ENCODE data around the gene NEAT1. TPM values are rescaled to one million over a fixed set of nuclear protein-coding genes. Genes with fewer than 3 reads are reported as not detected.

The NEAT1 gene
- total RNA-seq, 1 experiment from 2014 or later = 564 TPM

DNA sequence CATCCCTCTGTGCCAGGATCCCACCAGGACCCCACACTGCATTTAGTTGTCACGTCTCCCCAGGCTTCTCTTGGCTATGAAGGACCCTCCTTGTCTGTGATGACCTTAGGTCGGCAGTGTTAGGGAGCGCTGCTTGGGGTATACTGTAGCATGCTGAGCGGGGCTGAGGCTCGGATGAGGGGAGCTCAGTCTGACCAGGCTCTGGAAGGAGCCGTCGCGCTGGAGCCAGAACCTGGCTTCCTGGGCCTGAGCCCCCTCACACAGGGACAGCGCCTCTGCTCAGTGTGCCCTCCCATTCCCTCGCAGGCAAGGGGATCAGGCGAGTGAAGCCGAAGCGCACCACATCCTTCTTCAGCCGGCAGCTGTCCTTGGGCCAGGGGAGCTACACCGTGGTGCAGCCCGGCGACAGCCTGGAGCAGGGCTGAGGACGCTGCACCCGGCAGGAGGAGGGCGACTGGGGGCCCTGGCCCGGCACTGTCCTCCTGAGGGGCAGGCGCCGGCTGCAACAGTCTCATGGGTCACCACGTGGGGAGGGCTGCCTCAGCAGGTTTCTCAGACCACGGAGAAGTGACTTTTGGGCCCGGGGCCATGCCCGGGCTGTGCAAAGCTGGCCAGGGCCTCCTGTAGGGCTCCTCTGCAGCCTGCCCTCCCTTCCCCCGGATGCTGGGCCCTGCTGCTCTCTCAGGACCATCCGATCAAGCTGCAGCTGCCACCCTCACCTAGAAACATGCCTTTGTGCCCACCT is 11.5 kb upstream of the NEAT1 start:
- CTCF ChIA-PET = no interaction called here
- intact Hi-C loops (cut with micrococcal nuclease) = no loop called here
- no peak overlapping the region for H3K4me3 ChIP-seq (replicated peaks in 1 of 2; ENCODE audit: low read depth in 1 of 2, low read length in 2 of 2)
- H2AFZ ChIP-seq (ENCODE audit: low read depth, low read length, poor library complexity, severe bottlenecking) = no peak overlapping the region
- RAD21 ChIA-PET (ENCODE audit: low non-redundant PET in 1 of 2, low total read pairs in 2 of 2, uncharacterized antibody in 2 of 2, unreplicated experiment in 2 of 2) = no interaction called here
- BruUV-seq (replicated peaks) = no TSS peak
- no peaks in the 10 kb centered on the region for H3K79me2 ChIP-seq (ENCODE audit: insufficient read depth, low read length)
- H3K36me3 ChIP-seq (ENCODE audit: control insufficient read depth in 1 of 2, insufficient read depth in 2 of 2, low read length in 2 of 2) = peaks cover 0 to 20% of the 10 kb centered on the region in 2 experiments; a peak in 2 of 4 replicates
- H3K9ac ChIP-seq (ENCODE audit: low read length) = no peak overlapping the region
- H3K27ac ChIP-seq (ENCODE audit: low read depth, low read length) = no peak overlapping the region
- H3K4me2 ChIP-seq (ENCODE audit: low read length) = no peak overlapping the region
- DNase-seq (ENCODE audit: low read depth, low spot score) (no peak), ATAC-seq (no peak)
- POLR2A ChIA-PET = no interaction called here
- H3K27me3 ChIP-seq (ENCODE audit: insufficient read depth, low read length) = no peaks in the 10 kb centered on the region
- no peaks in the 10 kb centered on the region for H3K9me3 ChIP-seq (ENCODE audit: control insufficient read depth in 1 of 2, insufficient read depth in 1 of 2, low read depth in 1 of 2, low read length in 2 of 2)
- H3K9me2 ChIP-seq (ENCODE audit: insufficient read depth) = no peaks in the 10 kb centered on the region
- TF ChIP-seq ELF1 (IDR thresholded peaks at IDR 0.05; ENCODE audit: borderline replicate concordance, low read depth) = no peak
- TF ChIP-seq, protein P1, sequence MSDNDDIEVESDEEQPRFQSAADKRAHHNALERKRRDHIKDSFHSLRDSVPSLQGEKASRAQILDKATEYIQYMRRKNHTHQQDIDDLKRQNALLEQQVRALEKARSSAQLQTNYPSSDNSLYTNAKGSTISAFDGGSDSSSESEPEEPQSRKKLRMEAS (IDR thresholded peaks at IDR 0.05) = no peak
- TF ChIP-seq FOSL1 (IDR thresholded peaks at IDR 0.05; ENCODE audit: low read depth) = no peak
- TF ChIP-seq, protein P2, sequence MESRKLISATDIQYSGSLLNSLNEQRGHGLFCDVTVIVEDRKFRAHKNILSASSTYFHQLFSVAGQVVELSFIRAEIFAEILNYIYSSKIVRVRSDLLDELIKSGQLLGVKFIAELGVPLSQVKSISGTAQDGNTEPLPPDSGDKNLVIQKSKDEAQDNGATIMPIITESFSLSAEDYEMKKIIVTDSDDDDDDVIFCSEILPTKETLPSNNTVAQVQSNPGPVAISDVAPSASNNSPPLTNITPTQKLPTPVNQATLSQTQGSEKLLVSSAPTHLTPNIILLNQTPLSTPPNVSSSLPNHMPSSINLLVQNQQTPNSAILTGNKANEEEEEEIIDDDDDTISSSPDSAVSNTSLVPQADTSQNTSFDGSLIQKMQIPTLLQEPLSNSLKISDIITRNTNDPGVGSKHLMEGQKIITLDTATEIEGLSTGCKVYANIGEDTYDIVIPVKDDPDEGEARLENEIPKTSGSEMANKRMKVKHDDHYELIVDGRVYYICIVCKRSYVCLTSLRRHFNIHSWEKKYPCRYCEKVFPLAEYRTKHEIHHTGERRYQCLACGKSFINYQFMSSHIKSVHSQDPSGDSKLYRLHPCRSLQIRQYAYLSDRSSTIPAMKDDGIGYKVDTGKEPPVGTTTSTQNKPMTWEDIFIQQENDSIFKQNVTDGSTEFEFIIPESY (IDR thresholded peaks at IDR 0.05; ENCODE audit: extremely low read depth, insufficient replicate concordance, low read length) = no peak
- TF ChIP-seq CBX3 (IDR thresholded peaks at IDR 0.05; ENCODE audit: low read depth) = no peak
- H4K20me1 ChIP-seq (ENCODE audit: insufficient read depth) = no peaks in the 10 kb centered on the region
- peaks cover 2 to 6% of the 10 kb centered on the region in 2 experiments; a peak in 3 of 4 replicates for H3K4me1 ChIP-seq (ENCODE audit: control insufficient read depth in 1 of 2, insufficient read depth in 2 of 2, low read length in 2 of 2)

DNA sequence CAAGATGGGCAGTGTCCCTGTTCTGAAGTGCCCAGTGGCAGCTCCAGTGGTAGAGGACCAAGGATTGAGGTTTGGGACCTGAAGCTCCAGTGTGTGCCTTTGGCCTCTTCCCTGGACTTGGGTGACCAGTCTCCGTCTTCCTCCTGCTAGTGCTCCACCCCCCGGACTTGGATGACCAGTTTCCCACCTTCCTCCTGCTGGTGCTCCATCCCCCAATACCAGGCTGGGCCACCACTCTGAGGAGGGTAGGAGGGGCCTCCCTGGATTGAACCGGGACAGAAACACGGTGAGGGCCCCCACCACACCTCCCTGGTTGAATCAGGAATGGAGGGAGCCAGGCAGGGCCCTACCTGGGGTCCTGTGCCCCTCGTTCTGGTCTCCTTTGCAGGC is 10.9 kb upstream of the NEAT1 start:
- POLR2A ChIA-PET = no interaction called here
- no TSS peak for BruUV-seq (replicated peaks)

More for the DNA sequence above, 10.9 kb upstream of the NEAT1 start:
- Histone ChIP-seq H3K9me2 (ENCODE audit: insufficient read depth) (no peaks in the 10 kb centered on the region), H3K4me2 (ENCODE audit: low read length) (no peak overlapping the region), H3K27ac (ENCODE audit: low read depth, low read length) (no peak overlapping the region), H4K20me1 (ENCODE audit: insufficient read depth) (no peaks in the 10 kb centered on the region), H3K79me2 (ENCODE audit: insufficient read depth, low read length) (no peaks in the 10 kb centered on the region), H3K9me3 (ENCODE audit: control insufficient read depth in 1 of 2, insufficient read depth in 1 of 2, low read depth in 1 of 2, low read length in 2 of 2) (no peaks in the 10 kb centered on the region), H3K36me3 (ENCODE audit: control insufficient read depth in 1 of 2, insufficient read depth in 2 of 2, low read length in 2 of 2) (peaks cover 0 to 20% of the 10 kb centered on the region in 2 experiments; a peak in 2 of 4 replicates), H3K9ac (ENCODE audit: low read length) (no peak overlapping the region), H3K4me1 (ENCODE audit: control insufficient read depth in 1 of 2, insufficient read depth in 2 of 2, low read length in 2 of 2) (peaks cover 5 to 12% of the 10 kb centered on the region in 2 experiments), H2AFZ (ENCODE audit: low read depth, low read length, poor library complexity, severe bottlenecking) (no peak overlapping the region), H3K4me3 (replicated peaks in 1 of 2; ENCODE audit: low read depth in 1 of 2, low read length in 2 of 2) (no peak overlapping the region), H3K27me3 (ENCODE audit: insufficient read depth, low read length) (no peaks in the 10 kb centered on the region)
- intact Hi-C loops (cut with micrococcal nuclease) = no loop called here
- ATAC-seq (no peak), DNase-seq (ENCODE audit: low read depth, low spot score) (no peak)
- ChIA-PET RAD21 (ENCODE audit: low non-redundant PET in 1 of 2, low total read pairs in 2 of 2, uncharacterized antibody in 2 of 2, unreplicated experiment in 2 of 2) (no interaction called here), CTCF (no interaction called here)
- TF ChIP-seq ZNF274 (IDR thresholded peaks at IDR 0.05; ENCODE audit: low read depth, low read length) (no peak), TCF7L2 (IDR thresholded peaks at IDR 0.05; ENCODE audit: borderline replicate concordance, extremely low read depth, insufficient read depth, insufficient read length) (no peak), FOSL1 (IDR thresholded peaks at IDR 0.05; ENCODE audit: low read depth) (no peak), EZH2 (IDR thresholded peaks at IDR 0.05) (no peak), SIN3A (IDR thresholded peaks at IDR 0.05; ENCODE audit: low read depth) (no peak), ZFX (IDR thresholded peaks at IDR 0.05) (no peak), POLR2AphosphoS5 (IDR thresholded peaks at IDR 0.05; ENCODE audit: low read depth, low read length) (no peak), CEBPB (IDR thresholded peaks at IDR 0.05; ENCODE audit: low read depth) (no peak), JUND (IDR thresholded peaks at IDR 0.05) (no peak), SRF (IDR thresholded peaks at IDR 0.05; ENCODE audit: low read depth) (no peak), YY1 (IDR thresholded peaks at IDR 0.05; ENCODE audit: extremely low read depth, insufficient replicate concordance, low read depth, low read length) (no peak)
